Fibroblast of skin of abdomen (primary cell): ENCODE measurements around the gene COA1.
"Not testable (repeated sequence)": the region's sequence is repeated elsewhere in the genome, so short reads cannot be mapped to it uniquely, and the experiment has no call there.

ENCODE experiments used
- DNase-seq: peaks from one replicate; pipeline ENCODE4 v3.0.0-alpha.2; 2013

COA1 gene

DNA sequence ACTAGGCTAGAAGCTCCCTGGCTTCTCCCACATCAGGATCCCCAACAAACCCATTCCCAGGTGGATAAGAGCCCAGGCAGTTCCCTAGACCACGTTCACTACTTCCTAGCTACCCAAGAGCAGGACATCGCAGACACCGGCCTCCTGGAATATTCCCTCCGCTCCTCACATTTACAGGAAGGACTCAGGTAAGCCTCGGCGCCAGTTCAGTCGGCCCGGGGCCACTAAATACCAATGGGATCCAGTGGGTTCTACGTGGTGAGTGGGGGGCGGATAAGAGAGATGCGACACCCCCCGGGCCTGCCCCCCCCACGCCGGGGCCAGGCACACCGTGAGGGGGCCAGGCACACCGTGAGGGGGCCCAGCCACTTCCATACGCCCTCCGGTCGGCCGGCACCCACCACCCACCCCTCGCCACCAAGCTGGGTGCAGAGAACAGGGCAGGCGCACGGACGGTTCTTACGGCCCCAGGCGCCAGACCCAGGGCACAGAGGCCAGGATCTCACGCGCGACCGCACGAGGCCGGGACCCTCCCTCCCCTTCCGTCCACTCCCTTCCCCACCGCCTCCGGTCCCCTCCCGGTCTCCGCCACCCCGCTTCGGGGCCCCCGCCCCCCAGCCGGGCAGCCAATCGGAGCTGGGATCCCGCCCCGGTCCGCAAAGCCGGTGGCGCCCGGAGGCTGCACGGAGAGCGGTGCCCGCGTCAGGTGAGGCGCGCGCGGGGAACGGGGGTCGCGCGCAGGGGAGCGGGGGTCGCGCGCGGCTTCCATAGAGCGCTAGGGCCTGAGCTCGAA is 28.9 kb upstream of the COA1 start, which contains the start of gene BLVRA:
TSS of gene BLVRA (plus strand) at position 652 of the 793 bp plus-strand sequence. CDS start 12,479 bp downstream, outside the sequence.
- DNase-seq: peak; percentile 45

DNA sequence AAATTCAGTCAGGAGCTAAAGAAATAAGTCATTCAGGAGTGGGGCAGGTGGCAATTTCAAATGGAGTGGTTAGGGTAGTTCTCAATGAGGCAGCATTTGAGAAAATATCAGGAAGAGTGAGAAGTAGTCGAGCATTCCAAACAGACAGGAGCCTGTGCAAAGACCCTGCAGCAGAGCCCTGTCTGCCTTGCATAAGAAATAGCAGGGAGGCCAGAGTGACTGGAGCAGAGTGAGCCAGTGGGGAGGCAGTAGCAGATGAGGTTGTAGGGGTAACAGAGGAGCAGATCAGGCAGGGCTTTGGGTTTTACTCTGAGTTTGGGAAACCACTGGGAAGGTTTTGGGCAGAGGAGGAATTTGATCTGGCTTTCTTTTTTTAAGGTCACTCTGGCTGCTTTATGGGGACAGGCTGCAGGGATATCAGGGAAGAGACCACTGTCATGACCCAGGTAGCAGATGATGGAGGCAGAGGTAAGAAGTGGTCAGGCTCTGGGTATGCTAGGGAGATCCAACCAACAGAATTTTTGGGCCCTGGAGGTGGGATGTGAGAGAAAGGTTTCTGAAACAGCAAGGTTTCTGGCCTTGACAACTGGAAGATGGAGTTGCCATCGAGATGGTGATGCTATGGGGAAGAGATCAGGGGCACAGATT is 27.9 kb upstream of the COA1 start:
- no peak for DNase-seq

DNA sequence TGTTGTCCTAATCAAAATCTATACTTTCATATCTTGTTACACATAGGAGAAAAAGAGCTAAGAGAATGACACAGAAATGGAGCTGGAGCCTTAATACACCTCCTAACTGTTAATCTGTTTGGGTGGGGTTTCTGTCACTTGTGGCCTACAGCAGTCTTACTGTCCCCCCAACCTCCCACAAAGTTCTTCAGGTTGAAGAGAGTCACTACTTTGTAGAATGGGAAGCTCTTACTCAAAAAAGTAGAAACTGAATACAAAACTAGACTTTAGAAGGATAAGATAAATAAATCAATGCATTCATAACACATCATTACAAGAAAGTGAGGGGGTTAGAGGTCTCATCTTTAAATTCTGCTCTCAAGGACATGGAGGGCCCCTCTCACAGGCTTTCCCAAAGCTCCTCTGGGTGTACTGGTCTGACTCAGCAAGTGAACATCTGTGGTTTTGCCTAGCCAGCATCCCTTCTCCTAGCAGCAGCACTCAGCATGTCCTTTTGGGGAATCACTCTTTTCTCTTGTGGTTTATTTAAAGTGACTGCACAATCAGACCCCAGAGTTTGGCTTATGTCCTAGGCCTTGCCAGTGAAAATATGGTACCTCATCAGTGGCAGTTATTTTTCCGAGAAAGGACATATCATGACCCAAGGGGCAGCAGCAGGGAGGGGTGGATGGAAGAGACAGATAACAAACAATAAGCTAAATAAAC is 27.2 kb upstream of the COA1 start:
- DNase-seq: peak; percentile 81

DNA sequence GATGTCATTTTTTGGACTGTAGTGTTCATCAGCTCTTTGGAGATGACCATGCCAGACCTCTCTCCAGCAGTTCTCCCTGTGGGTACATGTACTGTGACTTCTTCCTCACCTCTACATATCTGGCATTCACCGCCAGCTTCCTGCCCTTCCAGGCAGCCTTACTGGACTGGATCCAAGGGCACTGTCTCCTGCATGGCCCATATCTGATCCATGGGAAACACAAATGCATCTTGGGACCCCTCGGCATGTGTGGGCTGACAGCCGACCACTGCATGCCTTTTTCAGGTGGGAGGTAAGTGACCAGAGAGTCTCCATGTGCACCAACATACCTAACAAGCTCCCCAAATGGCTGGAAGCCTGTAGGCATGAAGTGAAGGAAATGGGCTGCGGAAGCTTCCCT is 25.3 kb upstream of the COA1 start:
- no peak for DNase-seq

DNA sequence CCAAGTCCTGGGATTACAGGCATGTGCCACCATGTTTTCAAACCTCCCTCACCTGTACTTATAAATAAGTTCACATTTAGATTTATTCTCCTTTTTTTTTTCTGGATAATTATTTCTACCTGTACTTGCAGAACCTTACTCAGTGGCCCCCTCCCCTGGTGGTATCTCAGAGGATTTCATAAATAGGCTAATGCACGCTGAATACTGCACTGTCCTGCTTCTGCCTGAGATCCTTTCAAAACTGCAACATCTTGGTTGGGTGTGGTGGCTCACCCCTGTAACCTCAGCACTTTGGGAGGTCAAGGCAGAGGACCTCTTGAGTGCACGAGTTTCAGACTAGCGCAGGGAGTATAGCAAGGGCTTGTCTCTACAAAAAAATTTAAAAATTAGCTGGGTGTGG is 24.5 kb upstream of the COA1 start:
- DNase-seq: no peak

DNA sequence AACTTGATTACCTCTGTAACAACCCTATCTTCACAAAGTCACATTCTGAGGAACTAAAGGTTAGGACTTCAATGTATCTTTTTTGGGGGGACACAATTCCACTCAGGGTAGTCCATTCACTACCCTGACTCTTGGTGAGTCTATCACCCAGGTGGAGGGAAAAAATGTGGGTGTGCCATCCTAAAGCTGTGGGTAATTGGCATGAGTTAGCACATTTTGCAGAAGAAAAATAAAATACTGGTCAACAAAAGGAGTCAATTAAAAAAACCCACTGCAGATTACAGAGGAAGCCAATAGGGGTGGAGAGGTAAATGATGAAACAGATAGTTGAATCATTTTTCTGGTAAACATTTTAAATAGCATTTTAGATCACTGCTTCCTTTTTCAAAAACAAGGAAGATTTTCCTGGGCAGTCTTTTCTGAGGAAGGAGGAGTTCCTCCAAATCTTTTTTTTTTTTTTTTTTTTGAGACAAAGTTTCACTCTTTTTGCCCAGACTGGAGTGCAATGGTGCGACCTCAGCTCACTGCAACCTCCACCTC is 24.0 kb upstream of the COA1 start:
- no peak for DNase-seq

DNA sequence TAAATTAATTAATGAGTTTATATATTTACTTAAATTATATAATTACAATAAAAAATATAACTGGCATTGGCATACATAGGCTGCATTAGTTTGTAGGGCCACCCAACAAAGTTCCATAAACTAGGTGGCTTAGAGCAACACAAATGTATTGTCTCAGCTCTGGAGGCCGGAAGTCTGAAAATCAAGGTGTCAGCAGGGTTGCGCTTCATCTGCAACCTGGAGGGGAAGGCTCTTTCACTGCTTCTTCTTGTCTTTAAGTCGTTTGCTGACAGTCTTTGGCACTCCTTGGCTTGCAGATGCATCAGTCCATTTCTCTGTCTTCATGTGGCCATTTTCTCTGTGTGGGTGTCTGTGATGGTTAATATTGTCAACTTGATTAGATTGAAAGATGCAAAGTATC is 23.1 kb upstream of the COA1 start:
- DNase-seq: no peak

DNA sequence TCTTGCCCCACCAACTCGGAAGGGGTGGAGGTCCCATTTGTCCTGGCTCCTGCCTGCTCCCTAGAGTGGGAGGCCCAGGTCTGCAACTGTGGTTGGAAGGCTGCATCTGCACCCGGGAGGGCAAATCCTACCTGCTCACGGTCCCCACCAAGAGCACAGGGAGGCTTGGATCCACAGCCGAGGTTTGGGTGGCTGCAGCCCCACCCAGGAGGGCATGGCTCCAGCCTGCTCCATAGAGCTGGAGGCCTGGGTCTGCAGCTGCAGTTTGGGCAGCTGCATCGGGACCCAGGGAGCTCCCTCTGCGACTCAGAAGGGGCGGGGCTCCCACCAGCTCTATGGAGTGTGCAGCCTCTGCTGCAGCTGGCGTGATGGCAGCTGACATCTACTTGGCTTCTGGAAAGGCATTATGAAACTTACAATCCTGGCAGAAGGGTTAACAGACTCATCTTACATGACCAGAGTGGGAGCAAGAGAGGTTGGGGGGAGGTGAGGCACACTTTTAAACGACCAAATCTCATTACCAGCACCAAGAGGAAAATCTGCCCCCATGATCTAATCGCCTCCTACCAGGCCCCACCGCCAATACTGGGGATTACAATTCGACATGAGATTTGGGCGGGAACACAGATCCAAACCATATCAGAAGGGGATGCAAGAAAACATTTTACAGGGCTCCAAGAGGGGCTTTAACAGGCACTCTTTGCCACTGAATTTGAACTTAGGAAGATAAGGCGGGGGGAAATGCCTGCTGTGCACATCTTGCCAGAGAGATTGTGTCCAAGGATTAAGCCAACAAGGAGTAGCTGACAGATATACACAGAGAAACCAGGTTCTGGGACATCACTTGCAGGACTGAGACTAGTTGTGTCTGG is 20.9 kb upstream of the COA1 start:
- peak; percentile 29 for DNase-seq

DNA sequence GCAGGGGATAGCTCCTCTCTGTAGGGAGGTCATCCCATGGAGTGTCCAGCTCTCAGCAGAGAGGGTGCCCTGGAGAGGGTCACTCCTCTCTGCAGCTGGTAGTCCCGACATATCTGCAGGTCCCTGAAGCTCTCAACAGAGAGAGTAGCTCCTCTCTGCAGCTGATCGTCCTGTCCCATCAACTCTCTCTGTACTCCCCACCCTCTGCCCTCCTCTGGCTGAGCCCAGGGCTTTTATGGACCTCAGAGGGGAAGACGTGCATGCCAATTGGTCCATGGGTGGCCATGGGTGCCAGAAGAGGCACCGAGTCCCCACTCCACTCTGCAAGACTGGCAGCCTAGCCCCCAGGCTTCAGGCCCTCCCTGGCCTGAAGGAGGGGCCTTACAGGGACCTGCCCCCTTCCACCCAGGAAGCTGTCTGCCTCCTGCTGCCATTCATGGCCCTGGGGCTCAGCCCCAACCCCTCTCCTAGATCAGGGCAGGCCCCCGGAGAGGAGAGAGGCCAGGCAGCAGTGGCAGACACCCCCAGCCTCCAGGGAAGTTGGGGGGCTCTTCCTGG is 20.1 kb upstream of the COA1 start:
- DNase-seq: no peak

DNA sequence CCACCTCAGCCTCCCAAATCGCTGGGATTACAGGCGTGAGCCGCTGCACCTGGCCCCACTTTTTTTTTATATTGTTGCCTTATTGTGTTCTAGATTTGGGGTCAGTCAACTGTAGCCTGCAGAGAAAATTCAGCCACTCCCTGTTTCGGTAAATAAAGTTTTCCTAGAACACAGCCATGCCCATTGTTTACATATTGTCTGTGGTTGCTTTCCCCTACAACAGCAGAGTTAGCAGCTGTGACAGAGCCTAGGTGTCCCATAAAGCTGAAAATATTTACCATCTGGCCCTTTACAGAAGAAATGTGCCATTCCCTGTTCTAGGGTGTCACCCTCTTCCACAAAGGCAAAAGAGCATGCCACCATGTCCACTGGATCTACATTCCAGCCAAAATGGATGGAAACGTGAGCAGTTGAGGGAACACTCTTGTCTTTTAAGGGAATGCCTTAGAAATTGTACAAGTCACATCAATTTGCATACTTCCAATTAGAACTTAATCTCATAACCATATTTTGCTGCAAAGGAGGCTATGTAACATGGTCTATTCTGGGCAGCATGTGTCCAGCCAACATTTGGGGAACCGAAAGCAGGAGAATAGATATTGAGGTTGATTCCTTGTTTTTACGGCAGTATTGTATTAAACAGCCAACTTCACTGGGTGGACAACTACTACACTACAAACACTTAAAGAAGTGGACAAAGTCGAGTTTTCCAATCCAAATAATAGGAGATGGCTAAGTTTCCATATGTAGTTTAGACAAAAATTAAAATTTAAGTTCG is 18.2 kb upstream of the COA1 start:
- no peak for DNase-seq

DNA sequence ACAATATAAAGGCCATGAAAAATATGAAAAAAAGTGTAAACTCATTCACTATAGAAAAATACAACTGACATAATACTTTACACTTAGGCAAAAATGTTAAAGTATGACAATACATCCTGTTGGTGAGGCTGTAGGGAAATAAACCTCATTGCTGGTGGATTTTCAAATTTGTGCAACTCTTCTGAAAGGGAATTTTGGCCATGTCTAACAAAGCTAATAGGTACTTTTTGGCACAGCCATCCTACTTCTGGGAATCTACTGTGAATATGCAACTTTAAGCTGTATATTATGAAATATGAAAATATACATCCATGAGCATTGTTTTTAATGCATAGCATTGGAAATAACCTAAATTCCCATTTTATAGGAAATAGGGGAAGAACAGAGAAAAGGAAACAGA is 13.4 kb upstream of the COA1 start:
- no peak for DNase-seq

DNA sequence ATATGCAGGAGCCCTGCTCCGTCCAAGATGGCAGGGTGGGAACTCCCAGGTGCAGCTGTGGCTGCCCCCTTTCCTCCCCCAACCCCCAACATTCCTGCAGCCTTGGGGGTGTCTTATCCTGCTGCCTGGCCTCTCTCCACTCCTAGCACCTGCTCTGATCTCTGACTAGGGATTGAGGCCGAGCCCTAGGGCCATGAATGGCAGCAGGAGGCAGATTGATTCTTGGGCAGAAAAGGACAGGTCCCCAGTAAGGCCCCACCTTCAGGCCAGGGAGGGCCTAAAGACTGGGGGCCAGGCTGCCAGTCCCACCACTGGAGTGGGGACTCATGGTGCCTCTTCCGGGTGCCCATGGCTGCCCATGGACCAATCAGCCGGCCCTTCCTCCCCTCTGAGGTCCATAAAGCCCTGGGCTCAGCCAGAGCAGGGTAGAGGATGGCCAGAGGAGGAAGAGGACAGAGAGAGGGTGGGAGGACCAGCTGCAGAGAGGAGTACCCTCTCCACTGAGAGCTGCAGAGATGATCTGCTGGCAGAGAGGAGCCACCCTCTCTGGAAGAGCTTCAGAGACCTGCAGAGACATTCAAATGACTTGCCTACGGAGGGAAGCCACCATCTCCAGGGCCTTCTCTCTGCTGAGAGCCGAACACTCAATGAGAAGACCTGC is 8.3 kb upstream of the COA1 start:
- DNase-seq: no peak

DNA sequence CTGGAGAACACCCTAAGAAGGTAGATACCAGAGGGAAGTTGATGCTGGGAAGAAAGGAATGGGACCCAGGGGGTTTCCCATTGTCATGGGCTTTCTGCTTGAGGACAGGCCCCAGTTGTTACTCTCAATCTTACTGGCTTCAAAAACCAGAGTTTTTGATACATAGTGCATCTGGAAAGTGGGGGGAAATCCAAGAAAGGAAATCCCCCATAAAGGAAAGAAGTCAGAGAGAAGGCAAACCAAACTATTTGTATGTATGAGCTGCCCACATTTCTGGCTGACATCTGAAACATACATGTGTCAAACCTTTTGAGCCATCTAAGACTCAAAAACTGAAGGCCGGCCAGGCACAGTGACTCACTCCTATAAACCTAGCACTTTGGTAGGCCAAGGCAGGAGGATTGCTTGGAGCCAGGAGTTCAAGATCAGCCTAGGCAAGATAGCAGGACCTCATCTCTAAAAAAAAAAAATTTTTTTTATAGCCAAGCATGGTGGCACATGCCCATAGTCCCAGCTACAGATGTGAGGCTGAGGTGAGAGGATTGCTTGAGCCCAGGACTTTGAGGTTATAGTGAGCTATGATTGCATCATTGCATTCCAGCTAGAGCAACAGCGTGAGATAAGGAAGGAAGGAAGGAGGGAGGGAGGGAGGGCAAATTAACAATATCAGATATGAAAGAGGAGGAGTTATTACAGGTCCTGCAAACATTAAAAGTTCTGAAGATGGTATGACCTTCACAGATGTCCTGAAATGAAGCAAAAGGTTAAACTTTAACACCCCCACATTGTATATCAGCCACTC is 6.7 kb upstream of the COA1 start:
- DNase-seq: peak; percentile 36

DNA sequence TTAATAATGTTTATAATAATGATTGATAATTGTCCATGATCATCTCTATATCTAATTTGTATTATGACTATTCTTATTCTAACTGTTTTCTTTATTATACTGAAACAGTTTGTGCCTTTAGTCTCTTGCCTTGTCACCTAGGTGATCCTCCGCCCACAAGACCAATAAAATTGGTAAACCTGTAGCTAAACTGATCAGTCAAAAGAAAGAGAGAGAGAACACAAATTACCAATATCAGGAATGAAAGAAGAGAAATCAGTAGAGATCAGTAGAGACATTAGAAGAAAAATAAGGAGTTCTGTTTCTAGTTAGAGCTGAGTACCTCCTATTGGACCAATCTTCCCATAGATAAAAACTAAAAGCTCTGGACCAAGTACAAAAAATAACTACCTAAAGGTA is 6.1 kb upstream of the COA1 start:
- DNase-seq: no peak

DNA sequence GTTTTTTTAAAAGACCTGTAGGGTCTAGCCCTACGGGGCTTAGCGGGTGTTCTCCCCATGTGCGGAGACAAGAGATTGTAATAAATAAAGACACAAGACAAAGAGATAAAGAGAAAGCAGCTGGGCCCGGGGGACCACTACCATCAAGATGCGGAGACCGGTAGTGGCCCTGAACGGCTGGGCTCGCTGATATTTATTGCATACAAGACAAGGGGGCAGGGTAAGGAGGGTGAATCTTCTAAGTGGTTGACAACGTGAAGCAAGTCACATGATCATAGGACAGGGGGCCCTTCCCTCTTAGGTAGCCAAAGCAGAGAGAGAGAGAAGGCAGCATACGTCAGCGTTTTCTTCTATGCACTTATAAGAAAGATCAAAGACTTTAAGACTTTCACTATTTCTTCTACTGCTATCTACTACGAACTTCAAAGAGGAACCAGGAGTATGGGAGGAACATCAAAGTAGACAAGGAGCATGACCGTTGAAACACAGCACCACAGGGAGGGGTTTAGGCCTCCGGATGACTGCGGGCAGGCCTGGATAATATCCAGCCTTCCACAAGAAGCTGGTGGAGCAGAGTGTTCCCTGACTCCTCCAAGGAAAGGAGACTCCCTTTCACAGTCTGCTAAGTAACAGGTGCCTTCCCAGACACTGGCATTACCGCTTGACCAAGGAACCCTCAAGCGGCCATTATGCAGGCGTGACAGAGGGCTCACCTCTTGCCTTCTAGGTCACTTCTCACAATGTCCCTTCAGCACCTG is 5.4 kb upstream of the COA1 start:
- DNase-seq: not testable (repeated sequence)

DNA sequence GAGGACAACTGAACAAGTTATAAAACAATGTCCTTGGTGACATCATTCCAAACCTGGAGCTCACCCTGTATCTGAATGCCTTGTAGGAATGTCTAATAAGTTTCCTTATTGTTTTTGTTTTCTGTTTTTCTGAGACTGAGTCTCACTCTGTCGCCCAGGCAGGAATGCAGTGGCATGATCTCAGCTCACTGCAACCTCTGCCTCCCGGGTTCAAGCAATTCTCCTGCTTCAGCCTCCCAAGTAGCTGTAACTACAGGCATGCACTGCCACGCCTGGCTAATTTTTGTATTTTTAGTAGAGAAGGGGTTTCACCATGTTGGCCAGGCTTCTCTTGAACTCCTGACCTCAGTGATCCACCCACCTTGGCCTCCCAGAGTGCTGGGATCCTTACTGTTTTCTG is 2.2 kb upstream of the COA1 start:
- not testable (repeated sequence) for DNase-seq

DNA sequence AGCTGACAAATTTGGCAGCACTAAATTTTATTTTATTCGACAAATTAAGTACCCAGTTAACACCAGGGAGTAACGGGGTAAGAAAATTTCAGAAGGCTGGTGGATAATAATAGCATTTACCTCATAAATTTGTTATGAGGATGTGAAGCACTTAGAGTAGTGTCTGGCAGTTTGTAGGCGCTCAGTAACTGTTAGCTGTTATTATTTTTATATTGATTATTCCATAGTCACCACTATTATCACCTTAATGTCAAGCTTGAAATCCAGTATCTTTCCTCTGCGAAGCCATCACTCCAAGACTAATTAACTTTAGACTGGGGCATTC is 563 bp upstream of the COA1 start:
- no peak for DNase-seq

DNA sequence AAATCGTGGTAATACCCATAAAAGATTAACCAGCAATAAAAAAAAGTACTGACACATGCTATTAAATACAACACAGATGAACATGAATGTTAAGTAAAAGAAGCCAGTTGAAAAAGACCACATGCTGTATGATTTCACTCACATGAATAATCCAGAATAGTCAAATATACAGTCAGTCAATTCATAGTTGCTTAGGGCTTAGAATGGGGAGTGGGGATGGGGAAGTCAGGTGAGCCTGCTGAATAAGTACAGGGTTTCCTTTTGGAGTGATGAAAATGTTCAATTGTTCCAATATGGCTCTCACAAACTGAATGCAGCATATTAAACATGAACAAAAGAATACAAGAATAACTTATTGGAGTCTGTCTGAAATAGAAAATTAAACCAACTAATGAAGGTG is 1.8 kb downstream of the COA1 start:
- DNase-seq: peak; percentile 6

DNA sequence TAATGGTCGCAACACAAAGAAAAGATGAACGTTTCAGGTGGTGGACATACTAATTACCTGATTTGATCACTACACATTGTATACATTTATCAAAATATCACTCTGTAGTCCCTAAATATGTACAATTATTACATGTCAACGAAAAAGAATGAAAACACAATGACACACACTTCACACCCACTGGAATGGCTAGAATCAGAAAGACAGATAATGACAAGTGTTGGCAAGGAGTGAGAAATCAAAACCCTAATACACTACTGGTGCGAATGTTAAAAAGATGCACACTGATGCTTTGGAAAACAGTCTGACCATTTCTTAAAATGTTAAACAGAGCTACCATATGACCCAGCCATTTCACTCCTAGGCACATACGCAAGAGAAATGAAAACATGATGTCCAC is 2.3 kb downstream of the COA1 start:
- no peak for DNase-seq
